ENCODE data around the gene HBP1.
"Not testable (repeated sequence)": the region's sequence is repeated elsewhere in the genome, so short reads cannot be mapped to it uniquely, and the experiment has no call there.

The HBP1 gene

DNA sequence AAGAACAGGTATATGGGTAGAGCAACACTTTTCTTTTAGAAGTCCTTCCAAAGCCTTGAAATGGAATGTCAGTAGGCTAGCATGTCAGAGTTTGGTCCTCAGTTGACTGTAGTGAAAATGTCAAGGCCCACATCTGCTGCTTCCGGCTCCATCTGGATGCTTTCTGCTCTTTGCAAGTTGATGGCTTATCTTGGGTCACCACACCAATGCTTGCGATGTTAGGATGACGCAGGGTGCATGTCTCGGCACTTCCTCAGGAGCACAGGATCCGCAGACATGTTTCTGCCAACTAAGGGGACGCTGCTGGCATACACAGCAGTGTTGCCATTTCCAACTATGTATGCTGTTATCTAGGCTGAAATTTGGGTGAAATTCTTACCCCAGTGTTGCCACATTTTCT, 14.0 kb upstream of the HBP1 start:
- DNase-seq (ENCODE audit: low spot score) = no peak

DNA sequence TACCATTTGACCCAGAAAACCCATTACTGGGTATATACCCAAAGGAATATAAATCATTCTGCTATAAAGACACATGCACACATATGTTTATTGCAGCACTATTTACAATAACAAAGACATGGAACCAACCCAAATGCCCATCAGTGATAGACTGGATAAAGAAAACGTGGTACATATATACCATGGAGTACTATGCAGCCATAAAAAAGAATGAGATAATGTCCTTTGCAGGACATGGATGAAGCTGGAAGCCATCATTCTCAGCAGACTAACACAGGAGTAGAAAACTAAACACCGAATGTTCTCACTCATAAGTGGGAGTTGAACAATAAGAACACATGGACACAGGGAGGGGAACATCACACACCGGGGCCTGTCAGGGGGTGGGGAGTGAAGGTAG, 13.1 kb upstream of the HBP1 start:
- DNase-seq (ENCODE audit: low spot score) = not testable (repeated sequence)

DNA sequence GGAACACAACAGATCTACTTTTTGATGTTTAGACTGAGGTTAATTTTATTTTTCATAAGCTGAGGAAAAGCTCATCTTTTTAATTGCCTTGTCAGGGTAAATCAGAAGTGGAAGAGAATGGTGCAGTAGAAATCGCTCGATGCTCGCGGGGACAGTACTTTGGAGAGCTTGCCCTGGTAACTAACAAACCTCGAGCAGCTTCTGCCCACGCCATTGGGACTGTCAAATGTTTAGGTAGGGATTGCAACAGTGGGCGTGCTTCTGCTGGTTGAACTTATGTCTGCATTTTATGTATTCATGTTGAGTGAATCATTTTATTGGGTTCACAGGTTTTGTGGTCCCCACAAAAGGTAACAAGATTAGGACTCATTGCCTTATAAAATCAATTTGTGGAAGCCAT, 11.7 kb upstream of the HBP1 start:
- DNase-seq (ENCODE audit: low spot score) = no peak

DNA sequence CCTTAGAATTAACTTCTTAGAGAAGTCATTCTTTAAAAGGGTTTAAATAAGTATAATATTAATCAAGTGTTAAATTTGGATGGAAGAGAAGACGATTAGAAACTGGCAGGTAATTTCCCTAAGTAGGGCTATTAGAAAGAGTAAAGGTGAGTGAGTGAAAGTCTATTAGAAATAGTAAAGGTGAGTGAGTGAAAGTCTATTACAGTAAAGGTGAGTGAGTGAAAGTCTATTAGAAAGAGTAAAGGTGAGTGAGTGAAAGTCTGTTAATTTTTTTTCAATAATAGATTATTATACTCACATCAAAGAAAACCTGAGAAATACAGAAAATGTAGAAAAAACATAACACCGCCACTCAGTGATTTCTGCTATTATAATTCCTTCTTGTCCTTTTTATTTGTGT, 10.8 kb upstream of the HBP1 start:
- DNase-seq (ENCODE audit: low spot score) = no peak

DNA sequence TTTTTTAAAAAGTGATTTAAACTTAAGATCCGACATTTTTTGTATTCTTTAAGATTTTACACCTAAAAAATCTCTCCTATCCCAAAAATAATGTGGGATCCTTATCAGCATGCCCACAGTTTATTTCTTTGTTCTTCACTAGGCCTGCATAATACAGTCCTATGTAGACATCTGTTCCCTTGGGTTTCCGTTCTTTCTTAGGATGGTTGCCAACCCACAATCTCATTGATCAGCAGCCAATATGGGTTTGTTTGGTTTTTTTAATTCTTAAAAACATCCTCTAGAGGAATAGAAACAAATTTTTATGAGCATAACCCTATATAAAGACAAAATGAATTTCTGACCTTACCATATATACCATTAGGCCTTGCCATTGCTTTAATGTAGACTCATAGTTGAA, 8.4 kb upstream of the HBP1 start:
- DNase-seq (ENCODE audit: low spot score) = no peak

DNA sequence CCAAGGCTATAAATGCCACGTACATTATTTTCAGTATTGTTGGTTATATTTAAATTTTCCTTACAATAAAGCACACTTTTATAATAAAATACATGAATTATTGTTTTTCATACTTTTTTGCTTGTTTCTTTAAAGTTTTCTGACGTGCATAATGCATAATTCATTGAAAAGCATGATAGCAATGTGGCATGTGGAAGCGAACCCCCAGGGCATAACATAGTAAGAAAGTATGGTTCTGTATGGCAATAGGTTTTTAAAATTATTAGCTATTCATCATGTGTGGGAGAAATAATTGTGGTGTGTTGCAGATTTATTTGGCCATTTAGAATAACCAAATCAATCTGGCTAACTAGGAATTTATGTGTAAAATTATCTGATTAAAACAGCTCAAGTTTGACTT, 7.4 kb upstream of the HBP1 start:
- no peak for DNase-seq (ENCODE audit: low spot score)

DNA sequence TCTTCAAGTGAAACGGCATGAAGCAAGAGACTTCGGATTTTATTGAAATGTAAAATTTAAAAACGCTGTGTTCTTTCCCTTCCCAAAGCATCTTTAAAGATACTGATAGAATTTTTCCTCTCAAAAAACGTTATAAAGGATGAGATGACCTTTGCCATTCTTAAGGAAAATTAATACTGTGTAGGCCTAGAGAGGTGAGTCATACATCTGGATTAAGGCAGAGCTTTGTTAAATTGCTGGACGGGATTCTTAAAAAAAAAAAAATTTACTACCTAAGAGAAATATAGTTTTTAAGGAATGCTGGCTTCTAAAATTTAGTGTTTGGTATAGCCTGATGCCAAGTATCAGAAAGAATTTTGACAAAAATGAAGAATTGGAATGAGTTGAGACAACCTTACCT, 6.3 kb upstream of the HBP1 start:
- no peak for DNase-seq (ENCODE audit: low spot score)

DNA sequence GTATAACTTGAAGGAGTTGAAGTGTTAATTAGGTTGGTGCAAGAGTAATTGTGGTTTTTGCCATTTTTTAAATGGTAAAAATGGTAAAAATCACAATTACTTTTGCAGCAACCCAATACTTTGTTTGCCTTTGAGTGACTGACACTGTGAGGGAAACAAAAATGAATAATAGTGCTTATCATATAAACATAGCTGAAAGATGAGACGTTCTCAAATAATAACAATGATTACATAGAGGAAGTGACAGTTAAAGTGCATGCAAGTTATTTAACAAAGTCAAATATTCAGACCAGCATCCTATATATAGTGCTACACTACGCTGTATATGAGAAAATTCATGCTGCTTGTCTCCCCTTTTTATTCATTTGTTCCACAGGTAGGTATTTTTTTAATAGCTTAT, 4.7 kb upstream of the HBP1 start:
- DNase-seq (ENCODE audit: low spot score) = no peak

DNA sequence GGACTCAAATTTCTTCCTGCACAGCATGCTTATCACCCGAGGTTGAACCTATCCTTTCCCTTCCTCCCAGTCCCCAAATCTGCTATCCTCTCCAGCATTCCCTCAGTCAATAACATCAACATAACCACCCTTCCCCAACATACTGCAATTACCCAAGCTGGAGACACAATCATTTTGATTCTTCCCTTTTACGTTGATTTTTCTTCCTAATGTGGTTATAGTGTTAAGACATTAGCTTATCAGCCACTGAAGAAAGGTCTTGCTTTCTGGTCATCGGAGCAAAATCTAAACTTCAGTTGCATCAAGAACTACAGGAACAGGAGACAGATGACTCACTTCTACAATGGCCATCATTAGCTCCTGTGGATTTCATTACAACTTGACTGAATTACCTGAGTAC, 3.5 kb upstream of the HBP1 start:
- no peak for DNase-seq (ENCODE audit: low spot score)

DNA sequence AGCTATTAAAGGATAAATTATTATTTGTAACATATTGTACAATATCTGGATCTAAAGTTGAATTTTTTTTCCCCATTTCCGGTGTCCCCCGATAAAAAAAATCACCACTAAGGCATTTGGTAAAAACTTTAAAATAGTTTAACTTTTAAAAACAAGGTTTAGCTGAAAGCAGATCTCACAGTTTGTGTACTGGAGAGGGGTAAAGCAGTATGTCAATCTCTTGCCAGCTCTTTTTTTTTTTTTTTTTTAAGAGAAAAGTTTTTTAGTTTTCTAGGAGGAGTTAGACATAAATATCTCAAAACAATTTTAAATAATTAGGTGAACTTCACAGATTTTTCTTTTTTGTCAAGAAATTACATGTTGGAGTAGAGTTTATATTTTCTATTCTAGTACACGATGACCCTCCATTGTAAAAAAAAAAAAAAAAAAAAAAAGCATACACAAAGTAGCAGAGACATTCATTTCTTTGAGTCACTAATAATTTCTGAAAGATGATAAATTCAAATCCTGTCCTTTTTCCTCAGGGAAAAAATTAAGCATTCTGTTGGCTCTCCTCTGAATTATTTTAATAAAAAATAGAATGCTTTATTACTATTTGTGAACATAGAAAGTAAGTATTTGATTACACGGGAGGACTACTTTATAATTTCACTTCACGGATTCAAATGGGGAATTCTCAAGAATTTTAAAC, 1.9 kb upstream of the HBP1 start:
- DNase-seq (ENCODE audit: low spot score) = no peak

DNA sequence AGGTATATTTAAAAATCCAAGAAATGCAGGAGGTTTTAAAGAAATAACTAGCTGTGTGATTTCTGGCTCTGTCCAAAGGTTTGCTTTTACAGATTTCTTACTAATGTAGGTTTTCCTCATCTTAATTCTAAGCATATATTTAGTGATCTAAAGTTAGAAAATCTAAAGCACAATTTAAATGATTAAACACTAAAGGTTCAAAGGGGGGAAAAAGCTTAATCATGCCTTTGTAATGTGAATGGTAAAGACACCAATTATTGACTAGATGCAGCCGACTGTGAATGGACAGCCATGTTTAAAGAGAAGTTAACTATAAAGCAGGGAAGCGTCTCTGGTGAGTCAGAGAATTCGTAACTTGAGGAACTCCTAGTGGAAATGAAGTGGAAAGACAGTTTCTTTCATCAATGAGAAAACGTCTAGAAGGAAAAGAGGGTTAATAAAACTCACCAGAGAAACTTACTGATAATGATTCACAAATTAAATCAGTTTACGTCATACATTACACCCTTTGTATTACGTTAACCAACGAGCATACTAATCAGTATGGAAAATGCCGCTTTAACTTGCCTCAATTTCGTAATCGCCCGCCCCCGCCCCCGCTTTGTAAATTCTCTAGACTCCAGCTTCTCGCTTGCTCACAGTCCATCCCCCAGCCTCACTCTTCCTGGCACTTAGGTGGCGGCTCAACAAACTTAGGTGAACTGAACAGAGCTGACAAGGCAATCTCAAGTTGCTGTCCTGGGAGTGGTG, 1.1 kb upstream of the HBP1 start:
- DNase-seq (ENCODE audit: low spot score) = peak; percentile 91

DNA sequence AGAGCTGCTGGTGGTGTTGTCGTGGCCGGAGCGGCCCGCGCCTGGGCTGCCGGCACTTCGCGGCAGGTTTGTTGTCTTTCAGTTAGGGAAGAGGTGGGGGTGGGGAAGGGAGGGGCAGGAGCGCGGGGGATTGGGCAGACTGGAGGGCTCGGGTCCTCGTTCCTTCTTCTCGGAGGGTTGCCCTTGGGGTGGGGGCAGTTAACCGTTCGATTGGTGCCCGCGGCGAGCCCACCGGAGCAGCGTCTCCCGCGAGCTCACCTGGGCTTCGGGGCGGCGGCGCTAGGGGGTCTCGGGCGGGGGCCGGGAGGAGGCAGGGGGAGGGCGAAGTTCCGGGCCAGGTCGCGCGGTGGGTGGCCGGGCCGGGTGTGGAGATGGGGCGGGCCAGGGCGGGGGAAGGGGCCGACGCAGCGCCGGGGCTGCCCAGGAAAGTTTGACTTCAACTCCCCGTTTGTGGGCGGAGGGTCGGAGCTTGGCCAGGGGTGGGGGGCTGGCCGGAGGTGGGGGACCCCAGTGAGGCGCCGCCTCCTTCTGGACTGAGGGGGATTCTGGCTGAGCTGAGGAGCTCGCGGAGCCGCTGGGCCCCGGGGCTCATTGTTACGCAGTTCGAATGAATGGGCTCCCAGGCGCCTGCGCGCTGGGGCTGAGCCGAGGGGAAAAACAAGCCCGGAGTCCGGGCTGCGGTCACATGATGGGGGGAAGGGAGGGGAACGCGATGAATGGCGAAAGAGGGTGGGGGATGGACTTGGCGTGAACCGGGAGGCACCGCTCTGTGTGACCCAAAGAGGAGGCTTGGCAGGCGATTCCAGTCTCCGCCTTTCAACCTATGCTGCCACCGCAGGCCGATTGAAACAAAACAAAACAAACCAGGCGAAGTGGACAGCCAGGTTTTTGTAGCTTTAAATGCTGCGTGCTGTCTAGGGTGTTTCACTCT, 582 bp downstream of the HBP1 start:
- peak; percentile 99 for DNase-seq (ENCODE audit: low spot score)

DNA sequence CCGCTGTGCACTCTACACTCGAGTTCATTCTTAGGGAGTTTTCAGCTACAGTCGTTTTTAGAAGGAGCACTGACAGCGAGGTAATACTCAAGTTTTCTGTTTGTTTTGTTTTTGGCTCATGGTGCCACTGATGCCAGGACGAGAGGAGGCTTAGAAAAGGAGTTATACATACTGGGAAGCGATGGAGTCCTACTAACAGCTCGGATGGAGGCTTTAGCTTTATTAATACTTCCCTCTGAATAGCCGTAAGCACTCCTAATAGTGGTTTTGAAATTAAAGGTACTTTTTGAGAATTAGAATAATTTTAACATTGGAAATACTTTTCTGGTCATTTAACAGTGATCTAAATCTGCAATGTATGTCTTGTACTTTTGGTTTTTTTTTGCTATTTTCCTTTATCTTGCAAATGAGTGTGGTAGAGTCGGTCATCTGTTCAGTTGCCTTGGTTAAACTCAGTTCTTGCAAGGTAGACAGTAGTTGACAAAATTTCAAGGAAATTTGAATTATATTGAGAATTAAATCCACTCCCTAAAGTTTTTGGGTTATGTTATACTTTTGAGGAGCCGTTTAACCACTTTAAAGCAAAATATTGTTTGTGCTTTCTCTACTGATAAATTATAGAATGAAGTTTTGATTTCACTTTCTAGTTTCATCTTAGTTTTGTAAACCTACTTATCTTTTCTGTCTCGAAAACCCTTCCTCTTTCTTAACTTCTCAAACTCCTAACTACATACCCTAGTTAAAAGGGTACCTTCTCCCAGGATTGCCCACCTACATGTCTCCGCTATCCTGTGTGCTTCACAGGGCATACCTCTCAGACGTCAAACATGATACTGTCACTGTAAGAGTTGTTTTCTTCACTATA, 1.5 kb downstream of the HBP1 start:
- peak; percentile 63 for DNase-seq (ENCODE audit: low spot score)

DNA sequence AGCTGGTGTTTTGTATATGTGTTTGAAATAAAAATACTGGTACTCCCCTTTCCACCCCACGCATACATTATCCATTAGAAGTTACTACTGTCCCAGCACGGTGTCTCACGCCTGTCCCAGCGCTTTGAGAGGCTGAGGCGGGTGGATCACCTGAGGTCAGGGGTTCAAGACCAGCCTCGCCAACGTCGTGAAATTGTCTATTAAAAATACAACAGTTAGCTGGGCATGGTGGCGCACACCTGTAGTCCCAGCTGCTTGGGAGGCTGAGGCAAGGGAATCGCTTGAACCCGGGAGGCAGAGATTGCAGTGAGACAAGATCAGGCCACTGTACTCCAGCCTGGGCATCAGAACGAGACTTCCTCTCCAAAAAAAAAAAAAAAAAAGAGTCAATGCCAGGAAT, 2.7 kb downstream of the HBP1 start:
- no peak for DNase-seq (ENCODE audit: low spot score)

DNA sequence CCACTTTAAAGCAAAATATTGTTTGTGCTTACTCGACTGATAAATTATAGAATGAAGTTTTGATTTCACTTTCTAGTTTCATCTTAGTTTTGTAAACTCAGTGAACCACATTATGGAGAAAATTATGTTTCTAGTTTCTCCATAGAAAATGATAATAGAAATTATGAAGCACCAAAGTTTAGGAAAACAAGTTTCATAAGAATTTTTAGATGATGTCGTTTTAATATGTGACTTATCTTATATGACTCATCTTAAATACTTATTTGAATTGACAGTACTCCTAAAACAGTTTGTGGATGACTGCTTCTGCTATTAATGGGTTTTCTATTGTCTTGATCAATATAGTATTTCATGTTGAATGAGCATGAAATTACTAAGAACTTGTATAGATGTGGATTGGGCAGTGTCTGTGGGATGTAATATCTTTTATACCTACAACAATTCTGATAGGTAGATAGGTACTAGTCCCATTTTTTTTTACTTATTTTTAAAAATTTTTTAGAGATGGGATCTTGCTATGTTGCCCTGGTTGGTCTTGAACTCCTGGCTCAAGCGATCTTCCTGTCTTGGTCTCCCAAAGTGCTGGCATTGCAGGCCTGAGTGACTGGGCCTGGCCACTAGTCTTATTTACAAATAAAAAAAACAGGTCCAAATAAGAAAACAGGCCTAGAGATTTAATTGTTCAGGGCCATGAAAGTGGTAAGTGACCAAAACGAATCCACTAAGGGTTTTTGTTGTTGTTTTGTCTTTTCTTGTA, 3.7 kb downstream of the HBP1 start:
- peak; percentile 17 for DNase-seq (ENCODE audit: low spot score)

DNA sequence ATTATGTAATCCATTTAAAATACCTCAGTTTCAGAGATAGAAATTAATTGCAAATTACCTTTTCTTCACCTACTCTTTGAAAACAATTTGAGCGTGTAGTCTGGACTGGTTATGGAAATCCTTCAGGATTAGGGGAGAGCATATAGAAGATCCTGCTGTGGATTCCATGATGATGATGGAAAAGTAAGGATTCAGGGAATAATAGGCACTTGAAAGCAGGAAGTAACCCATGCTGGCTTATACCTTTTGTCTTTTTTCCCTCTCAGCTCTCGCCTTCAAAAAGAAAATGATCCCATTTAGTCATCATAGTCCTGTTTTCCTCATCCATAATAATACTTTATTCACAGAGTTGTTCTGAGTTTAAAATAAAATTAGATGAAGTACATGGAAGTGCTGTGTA, 4.4 kb downstream of the HBP1 start:
- no peak for DNase-seq (ENCODE audit: low spot score)

DNA sequence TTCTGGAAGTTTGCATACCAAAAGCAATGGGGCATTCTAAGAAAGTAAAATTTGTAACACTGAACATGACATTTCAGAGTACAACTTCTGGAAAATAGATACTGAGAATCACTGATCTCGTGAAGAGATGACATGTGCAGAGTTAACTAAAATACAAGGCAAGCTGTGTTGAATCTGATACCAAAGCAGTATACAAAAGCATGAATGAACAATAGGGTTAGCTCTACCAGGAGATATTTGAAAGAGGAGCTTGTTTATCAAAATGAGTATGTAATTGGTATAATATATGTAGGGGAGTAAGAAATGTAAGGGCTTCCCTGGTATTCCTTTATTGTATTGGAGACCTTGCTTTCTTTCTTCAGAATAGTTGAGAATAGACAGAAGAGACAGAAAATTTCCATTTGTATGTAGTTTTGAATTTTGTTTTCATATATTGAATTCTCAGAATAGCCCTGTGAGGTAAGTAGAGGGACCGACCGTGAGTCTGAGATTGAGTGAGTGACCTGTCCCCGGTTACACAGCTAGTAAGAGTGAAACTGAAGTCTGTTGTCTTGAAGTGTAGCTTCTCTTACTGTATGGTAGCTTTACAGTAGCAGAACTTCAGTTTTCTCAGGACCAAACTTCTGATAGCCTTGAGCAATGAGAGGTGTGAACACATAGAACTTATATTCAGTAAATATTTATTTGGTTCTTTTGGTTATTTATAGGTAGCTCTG, 5.0 kb downstream of the HBP1 start:
- DNase-seq (ENCODE audit: low spot score) = peak; percentile 37

DNA sequence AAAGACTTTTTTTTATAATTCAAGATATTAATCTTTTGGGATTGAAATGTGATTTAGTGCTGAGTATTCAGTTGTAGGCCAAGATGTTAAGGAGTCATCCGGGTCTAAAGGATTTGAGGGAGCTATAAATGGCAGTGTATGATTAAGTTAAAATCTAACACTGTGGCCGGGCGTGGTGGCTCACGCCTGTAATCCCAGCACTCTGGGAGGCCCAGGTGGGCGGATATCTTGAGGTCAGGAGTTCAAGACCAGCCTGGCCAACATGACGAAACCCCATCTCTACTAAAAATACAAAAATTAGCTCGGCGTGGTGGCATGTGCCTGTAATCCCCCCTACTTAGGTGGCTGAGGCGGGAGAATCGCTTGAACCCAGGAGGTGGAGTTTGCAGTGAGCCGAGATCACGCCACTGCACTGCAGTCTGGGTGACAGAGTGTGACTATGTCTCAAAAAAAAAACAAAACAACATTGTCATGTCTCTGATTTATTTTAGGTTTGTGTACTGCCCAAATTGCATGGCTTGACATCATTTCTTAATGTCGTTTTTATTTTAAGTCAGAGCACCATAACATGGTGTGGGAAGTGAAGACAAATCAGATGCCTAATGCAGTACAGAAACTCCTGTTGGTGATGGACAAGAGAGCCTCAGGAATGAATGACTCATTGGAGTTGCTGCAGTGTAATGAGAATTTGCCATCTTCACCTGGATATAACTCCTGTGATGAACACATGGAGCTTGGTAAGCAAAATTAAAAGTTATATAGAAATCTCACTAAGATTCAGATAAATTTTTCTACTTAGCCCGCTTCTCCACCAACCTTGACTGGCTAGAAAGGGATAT, 10.7 kb downstream of the HBP1 start:
- DNase-seq (ENCODE audit: low spot score) = no peak

DNA sequence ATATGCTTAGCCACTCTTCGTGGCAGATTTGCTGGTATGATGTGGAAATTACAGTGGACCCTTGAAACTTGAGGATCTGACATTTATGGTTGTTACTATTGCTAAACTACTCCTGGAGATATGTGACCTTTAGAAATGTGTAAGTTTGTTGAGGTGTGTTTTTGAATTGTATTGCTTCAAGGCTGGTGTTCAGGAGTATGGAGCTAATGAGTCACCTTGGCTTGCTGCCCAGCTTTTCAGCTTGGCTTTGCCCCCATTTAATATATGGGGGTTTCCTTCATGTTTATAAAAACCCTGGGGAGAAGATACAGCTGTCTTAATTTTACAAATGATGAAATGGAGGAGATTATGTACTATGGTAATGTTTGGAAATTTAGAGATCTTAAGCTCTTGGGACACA, 11.6 kb downstream of the HBP1 start:
- peak; percentile 40 for DNase-seq (ENCODE audit: low spot score)

DNA sequence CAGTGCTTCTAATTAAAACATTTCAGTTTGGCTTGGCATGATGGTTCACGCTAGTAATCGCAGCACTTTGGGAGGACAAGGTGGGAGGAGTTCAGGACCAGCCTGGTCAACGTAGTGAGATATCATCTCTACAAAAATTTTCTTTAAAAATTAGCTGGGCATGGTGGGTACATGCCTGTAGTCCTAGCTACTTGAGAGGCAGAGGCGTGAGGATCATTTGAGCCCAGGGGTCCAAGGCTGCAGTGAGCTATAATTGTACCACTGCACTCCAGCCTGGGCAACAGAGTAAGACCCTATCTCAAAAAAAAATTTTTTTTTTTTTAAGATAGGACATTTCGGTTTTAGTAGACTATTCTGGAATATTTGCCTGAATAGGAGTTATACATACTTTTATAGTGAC, 12.4 kb downstream of the HBP1 start:
- DNase-seq (ENCODE audit: low spot score) = no peak
